HEK293 (cell line): ENCODE results near the gene CNN2.

Experiments used
- BCL11A ChIP-seq: fragments of 450-650 bp; formaldehyde crosslinking; IDR thresholded peaks from 2 replicates; pipeline ENCODE4 v1.5.1; 2016; ENCODE audit warnings: low read depth, missing biosample characterization, missing genetic modification characterization
- BCL11B ChIP-seq: fragments of 450-650 bp; formaldehyde crosslinking; IDR thresholded peaks from 2 replicates; pipeline ENCODE4 v1.5.1; 2016; ENCODE audit warnings: low read depth, missing biosample characterization, missing genetic modification characterization
- EGR2 ChIP-seq: fragments of 450-650 bp; formaldehyde crosslinking; IDR thresholded peaks from 2 replicates; pipeline ENCODE4 v1.5.1; 2016; ENCODE audit warnings: low read depth, missing biosample characterization, missing genetic modification characterization
- GLIS2 ChIP-seq: fragments of 450-650 bp; formaldehyde crosslinking; IDR thresholded peaks from 2 replicates; pipeline ENCODE4 v1.5.1; 2016; ENCODE audit warnings: missing biosample characterization, missing genetic modification characterization
- KLF1 ChIP-seq: fragments of 450-650 bp; formaldehyde crosslinking; IDR thresholded peaks from 2 replicates; pipeline ENCODE4 v1.5.1; 2016; ENCODE audit warnings: missing biosample characterization, missing genetic modification characterization
- KLF9 ChIP-seq: fragments of 450-650 bp; formaldehyde crosslinking; IDR thresholded peaks from 2 replicates; pipeline ENCODE4 v1.5.1; 2016; ENCODE audit warnings: missing biosample characterization, missing genetic modification characterization, low read depth
- SCRT2 ChIP-seq: fragments of 450-650 bp; formaldehyde crosslinking; IDR thresholded peaks from 2 replicates; pipeline ENCODE4 v1.5.1; 2016; ENCODE audit warnings: missing biosample characterization, missing genetic modification characterization
- YY2 ChIP-seq: fragments of 450-650 bp; formaldehyde crosslinking; IDR thresholded peaks from 2 replicates; pipeline ENCODE4 v1.5.1; 2016; ENCODE audit warnings: missing biosample characterization, missing genetic modification characterization
- ZFP3 ChIP-seq: fragments of 450-650 bp; formaldehyde crosslinking; IDR thresholded peaks from 2 replicates; pipeline ENCODE4 v1.5.1; 2016; ENCODE audit warnings: low read depth, missing biosample characterization, missing genetic modification characterization
- ZNF133 ChIP-seq: fragments of 450-650 bp; formaldehyde crosslinking; IDR thresholded peaks from 2 replicates; pipeline ENCODE4 v1.5.1; 2016; ENCODE audit warnings: missing biosample characterization, missing genetic modification characterization
- ZNF16 ChIP-seq: fragments of 450-650 bp; formaldehyde crosslinking; IDR thresholded peaks from 2 replicates; pipeline ENCODE4 v1.5.1; 2016; ENCODE audit warnings: low read depth, missing biosample characterization, missing genetic modification characterization
- ZNF350 ChIP-seq: fragments of 450-650 bp; formaldehyde crosslinking; IDR thresholded peaks from 2 replicates; pipeline ENCODE4 v1.5.0; 2017; ENCODE audit warnings: missing biosample characterization, mild to moderate bottlenecking, missing genetic modification characterization
- ZNF391 ChIP-seq: fragments of 450-650 bp; formaldehyde crosslinking; IDR thresholded peaks from 2 replicates; pipeline ENCODE4 v1.5.1; 2016; ENCODE audit warnings: low read depth, missing biosample characterization, missing genetic modification characterization, borderline replicate concordance
- ZNF404 ChIP-seq: fragments of 450-650 bp; formaldehyde crosslinking; IDR thresholded peaks from 2 replicates; pipeline ENCODE4 v1.5.1; 2017; ENCODE audit warnings: missing biosample characterization, missing genetic modification characterization
- ZNF530 ChIP-seq: fragments of 450-650 bp; formaldehyde crosslinking; IDR thresholded peaks from 2 replicates; pipeline ENCODE4 v1.5.1; 2016; ENCODE audit warnings: low read depth, missing biosample characterization, missing genetic modification characterization
- ZNF585B ChIP-seq: fragments of 450-650 bp; formaldehyde crosslinking; IDR thresholded peaks from 2 replicates; pipeline ENCODE4 v1.5.1; 2016; ENCODE audit warnings: missing biosample characterization, missing genetic modification characterization
- ZNF600 ChIP-seq: fragments of 450-650 bp; formaldehyde crosslinking; IDR thresholded peaks from 2 replicates; pipeline ENCODE4 v1.5.1; 2016; ENCODE audit warnings: missing biosample characterization, missing genetic modification characterization
- ZNF610 ChIP-seq: fragments of 450-650 bp; formaldehyde crosslinking; IDR thresholded peaks from 2 replicates; pipeline ENCODE4 v1.5.1; 2016; ENCODE audit warnings: missing biosample characterization, missing genetic modification characterization, borderline replicate concordance
- ZNF670 ChIP-seq: fragments of 450-650 bp; formaldehyde crosslinking; IDR thresholded peaks from 2 replicates; pipeline ENCODE4 v1.5.1; 2016; ENCODE audit warnings: missing biosample characterization, missing genetic modification characterization, low read depth
- ZNF791 ChIP-seq: fragments of 450-650 bp; formaldehyde crosslinking; IDR thresholded peaks from 2 replicates; pipeline ENCODE4 v1.5.1; 2016; ENCODE audit warnings: missing biosample characterization, missing genetic modification characterization
- TF ChIP-seq, protein P1 (sequence below): fragments of 450-650 bp; formaldehyde crosslinking; conservative IDR thresholded peaks from 2 replicates; pipeline ENCODE4 v1.5.1; 2016; ENCODE audit warnings: low read depth, missing biosample characterization, missing genetic modification characterization
- TF ChIP-seq, protein P2 (sequence below): fragments of 450-650 bp; formaldehyde crosslinking; IDR thresholded peaks from 2 replicates; pipeline ENCODE4 v1.5.1; 2016; ENCODE audit warnings: missing biosample characterization, missing genetic modification characterization
- TF ChIP-seq, protein P3 (sequence below): fragments of 450-650 bp; formaldehyde crosslinking; IDR thresholded peaks from 2 replicates; pipeline ENCODE4 v1.5.1; 2016; ENCODE audit warnings: missing biosample characterization, missing genetic modification characterization
- TF ChIP-seq, protein P4 (sequence below): fragments of 450-650 bp; formaldehyde crosslinking; IDR thresholded peaks from 2 replicates; pipeline ENCODE4 v1.5.1; 2016; ENCODE audit warnings: missing biosample characterization, missing genetic modification characterization
- TF ChIP-seq, protein P5 (sequence below): fragments of 450-650 bp; formaldehyde crosslinking; IDR thresholded peaks from 2 replicates; pipeline ENCODE4 v1.5.1; 2017; ENCODE audit warnings: missing biosample characterization, missing genetic modification characterization
- TF ChIP-seq, protein P6 (sequence below): fragments of 450-650 bp; IDR thresholded peaks from 2 replicates; pipeline ENCODE4 v1.5.1; 2018; ENCODE audit warnings: missing biosample characterization, missing genetic modification characterization

Gene CNN2

DNA sequence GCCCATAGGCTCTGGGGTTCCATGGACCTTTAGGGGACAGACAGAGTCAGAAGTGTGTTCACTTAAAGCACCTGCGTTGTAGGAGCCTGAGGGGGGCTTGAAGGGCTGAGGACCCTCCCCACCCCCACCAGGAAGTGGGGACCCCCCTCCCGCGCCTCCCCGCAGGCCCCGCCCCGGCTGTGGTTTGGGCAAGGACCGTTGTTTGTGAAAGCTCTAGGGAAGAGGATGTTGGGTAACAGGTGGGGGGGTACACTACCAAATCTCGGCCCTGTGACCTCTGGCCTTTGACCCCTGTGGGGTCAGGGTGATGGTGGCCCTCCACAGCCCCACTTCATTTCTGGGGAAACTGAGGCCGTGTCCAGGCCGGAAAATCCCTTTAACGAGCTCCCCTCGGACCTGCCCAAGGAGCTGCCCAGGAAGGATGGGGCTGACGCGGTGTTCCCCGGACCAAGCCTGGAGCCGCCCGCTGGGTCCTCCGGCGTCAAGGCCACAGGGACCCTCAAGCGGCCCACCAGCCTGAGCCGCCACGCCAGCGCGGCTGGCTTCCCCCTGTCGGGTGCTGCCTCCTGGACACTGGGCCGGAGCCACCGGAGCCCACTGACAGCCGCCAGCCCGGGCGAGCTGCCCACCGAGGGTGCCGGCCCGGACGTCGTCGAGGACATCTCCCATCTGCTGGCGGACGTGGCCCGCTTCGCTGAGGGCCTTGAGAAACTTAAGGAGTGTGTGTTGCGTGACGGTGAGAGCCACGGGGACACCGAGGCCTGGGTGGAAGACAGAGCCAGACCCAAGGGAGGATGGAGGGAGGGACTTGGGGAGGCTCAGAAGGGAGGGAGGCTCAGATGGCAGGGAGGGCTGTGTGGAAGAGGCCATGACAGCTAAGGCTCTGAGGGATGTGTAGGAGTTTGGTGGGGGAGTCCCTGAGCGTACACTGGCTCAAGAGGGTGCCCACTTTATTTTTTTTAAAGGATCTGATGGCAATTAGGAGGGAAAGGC, 41.9 kb downstream of the CNN2 start (continued):
- TF ChIP-seq, protein P1, sequence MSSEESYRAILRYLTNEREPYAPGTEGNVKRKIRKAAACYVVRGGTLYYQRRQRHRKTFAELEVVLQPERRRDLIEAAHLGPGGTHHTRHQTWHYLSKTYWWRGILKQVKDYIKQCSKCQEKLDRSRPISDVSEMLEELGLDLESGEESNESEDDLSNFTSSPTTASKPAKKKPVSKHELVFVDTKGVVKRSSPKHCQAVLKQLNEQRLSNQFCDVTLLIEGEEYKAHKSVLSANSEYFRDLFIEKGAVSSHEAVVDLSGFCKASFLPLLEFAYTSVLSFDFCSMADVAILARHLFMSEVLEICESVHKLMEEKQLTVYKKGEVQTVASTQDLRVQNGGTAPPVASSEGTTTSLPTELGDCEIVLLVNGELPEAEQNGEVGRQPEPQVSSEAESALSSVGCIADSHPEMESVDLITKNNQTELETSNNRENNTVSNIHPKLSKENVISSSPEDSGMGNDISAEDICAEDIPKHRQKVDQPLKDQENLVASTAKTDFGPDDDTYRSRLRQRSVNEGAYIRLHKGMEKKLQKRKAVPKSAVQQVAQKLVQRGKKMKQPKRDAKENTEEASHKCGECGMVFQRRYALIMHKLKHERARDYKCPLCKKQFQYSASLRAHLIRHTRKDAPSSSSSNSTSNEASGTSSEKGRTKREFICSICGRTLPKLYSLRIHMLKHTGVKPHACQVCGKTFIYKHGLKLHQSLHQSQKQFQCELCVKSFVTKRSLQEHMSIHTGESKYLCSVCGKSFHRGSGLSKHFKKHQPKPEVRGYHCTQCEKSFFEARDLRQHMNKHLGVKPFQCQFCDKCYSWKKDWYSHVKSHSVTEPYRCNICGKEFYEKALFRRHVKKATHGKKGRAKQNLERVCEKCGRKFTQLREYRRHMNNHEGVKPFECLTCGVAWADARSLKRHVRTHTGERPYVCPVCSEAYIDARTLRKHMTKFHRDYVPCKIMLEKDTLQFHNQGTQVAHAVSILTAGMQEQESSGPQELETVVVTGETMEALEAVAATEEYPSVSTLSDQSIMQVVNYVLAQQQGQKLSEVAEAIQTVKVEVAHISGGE (tag by site-specific recombination), result no peak
- TF ChIP-seq ZNF391 (no peak), SCRT2 (tag by site-specific recombination) (peak; percentile 82), KLF1 (tag by site-specific recombination) (no peak), YY2 (tag by site-specific recombination) (no peak), GLIS2 (no peak), ZNF791 (tag by site-specific recombination) (no peak), KLF9 (no peak), BCL11A (tag by site-specific recombination) (peak; percentile 88; the same call in 1 of the 2 replicates), BCL11B (tag by site-specific recombination) (peak; percentile 95), ZNF350 (tag by site-specific recombination) (no peak), ZNF133 (no peak), ZFP3 (tag by site-specific recombination) (peak; percentile 98), ZNF610 (tag by site-specific recombination) (no peak), ZNF670 (tag by site-specific recombination) (no peak), EGR2 (tag by site-specific recombination) (peak; percentile 72; the same call in 1 of the 2 replicates), ZNF530 (tag by site-specific recombination) (no peak), ZNF404 (tag by site-specific recombination) (no peak), ZNF585B (tag by site-specific recombination) (no peak), ZNF600 (tag by site-specific recombination) (peak; percentile 79), ZNF16 (no peak)
- TF ChIP-seq, protein P2, sequence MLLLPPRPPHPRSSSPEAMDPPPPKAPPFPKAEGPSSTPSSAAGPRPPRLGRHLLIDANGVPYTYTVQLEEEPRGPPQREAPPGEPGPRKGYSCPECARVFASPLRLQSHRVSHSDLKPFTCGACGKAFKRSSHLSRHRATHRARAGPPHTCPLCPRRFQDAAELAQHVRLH, result no peak
- TF ChIP-seq, protein P3, sequence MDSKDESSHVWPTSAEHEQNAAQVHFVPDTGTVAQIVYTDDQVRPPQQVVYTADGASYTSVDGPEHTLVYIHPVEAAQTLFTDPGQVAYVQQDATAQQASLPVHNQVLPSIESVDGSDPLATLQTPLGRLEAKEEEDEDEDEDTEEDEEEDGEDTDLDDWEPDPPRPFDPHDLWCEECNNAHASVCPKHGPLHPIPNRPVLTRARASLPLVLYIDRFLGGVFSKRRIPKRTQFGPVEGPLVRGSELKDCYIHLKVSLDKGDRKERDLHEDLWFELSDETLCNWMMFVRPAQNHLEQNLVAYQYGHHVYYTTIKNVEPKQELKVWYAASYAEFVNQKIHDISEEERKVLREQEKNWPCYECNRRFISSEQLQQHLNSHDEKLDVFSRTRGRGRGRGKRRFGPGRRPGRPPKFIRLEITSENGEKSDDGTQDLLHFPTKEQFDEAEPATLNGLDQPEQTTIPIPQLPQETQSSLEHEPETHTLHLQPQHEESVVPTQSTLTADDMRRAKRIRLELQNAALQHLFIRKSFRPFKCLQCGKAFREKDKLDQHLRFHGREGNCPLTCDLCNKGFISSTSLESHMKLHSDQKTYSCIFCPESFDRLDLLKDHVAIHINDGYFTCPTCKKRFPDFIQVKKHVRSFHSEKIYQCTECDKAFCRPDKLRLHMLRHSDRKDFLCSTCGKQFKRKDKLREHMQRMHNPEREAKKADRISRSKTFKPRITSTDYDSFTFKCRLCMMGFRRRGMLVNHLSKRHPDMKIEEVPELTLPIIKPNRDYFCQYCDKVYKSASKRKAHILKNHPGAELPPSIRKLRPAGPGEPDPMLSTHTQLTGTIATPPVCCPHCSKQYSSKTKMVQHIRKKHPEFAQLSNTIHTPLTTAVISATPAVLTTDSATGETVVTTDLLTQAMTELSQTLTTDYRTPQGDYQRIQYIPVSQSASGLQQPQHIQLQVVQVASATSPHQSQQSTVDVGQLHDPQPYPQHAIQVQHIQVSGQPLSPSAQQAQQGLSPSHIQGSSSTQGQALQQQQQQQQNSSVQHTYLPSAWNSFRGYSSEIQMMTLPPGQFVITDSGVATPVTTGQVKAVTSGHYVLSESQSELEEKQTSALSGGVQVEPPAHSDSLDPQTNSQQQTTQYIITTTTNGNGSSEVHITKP (tag by site-specific recombination), result peak; percentile 48
- TF ChIP-seq, protein P4, sequence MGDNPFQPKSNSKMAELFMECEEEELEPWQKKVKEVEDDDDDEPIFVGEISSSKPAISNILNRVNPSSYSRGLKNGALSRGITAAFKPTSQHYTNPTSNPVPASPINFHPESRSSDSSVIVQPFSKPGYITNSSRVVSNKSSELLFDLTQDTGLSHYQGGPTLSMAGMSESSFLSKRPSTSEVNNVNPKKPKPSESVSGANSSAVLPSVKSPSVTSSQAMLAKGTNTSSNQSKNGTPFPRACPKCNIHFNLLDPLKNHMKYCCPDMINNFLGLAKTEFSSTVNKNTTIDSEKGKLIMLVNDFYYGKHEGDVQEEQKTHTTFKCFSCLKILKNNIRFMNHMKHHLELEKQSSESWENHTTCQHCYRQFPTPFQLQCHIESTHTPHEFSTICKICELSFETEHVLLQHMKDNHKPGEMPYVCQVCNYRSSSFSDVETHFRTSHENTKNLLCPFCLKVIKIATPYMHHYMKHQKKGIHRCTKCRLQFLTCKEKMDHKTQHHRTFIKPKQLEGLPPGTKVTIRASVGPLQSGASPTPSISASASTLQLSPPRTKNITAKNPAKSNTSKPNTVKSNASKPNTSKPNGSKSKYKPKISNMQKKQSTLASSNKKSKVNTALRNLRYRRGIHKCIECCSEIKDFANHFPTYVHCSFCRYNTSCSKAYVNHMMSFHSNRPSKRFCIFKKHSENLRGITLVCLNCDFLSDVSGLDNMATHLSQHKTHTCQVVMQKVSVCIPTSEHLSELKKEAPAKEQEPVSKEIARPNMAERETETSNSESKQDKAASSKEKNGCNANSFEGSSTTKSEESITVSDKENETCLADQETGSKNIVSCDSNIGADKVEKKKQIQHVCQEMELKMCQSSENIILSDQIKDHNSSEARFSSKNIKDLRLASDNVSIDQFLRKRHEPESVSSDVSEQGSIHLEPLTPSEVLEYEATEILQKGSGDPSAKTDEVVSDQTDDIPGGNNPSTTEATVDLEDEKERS (tag by site-specific recombination), result no peak
- TF ChIP-seq, protein P5, sequence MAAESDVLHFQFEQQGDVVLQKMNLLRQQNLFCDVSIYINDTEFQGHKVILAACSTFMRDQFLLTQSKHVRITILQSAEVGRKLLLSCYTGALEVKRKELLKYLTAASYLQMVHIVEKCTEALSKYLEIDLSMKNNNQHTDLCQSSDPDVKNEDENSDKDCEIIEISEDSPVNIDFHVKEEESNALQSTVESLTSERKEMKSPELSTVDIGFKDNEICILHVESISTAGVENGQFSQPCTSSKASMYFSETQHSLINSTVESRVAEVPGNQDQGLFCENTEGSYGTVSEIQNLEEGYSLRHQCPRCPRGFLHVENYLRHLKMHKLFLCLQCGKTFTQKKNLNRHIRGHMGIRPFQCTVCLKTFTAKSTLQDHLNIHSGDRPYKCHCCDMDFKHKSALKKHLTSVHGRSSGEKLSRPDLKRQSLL (tag by site-specific recombination), result no peak
- TF ChIP-seq, protein P6, sequence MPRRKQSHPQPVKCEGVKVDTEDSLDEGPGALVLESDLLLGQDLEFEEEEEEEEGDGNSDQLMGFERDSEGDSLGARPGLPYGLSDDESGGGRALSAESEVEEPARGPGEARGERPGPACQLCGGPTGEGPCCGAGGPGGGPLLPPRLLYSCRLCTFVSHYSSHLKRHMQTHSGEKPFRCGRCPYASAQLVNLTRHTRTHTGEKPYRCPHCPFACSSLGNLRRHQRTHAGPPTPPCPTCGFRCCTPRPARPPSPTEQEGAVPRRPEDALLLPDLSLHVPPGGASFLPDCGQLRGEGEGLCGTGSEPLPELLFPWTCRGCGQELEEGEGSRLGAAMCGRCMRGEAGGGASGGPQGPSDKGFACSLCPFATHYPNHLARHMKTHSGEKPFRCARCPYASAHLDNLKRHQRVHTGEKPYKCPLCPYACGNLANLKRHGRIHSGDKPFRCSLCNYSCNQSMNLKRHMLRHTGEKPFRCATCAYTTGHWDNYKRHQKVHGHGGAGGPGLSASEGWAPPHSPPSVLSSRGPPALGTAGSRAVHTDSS (tag by site-specific recombination), result no peak
